ENCODE measurements around the gene DPYD. TPM values are rescaled to one million over a fixed set of nuclear protein-coding genes. Genes with fewer than 3 reads are reported as not detected.

The DPYD gene
- total RNA-seq, 2 experiments from 2014 or later = 62.9 to 63.5 TPM

GRCh38 chr1:97784661-97785060 lies 136.2 kb downstream of the DPYD start:
- H3K4me1 Mint-ChIP-seq = peaks cover 8% of the 10 kb centered on the region
- POLR2A ChIA-PET = no interaction called here
- peaks cover 2% of the 10 kb centered on the region for H3K36me3 Mint-ChIP-seq (ENCODE audit: low read depth)
- no peaks in the 10 kb centered on the region for H3K9me3 Mint-ChIP-seq
- DNase-seq = no peak
- no peaks in the 10 kb centered on the region for H3K27me3 Mint-ChIP-seq
- no peak overlapping the region for H3K27ac Mint-ChIP-seq
- no peak overlapping the region for H3K4me3 Mint-ChIP-seq
- CTCF ChIA-PET = no interaction called here

GRCh38 chr1:97783751-97784150 lies 137.1 kb downstream of the DPYD start:
- POLR2A ChIA-PET = no interaction called here
- no peak overlapping the region for H3K4me3 Mint-ChIP-seq
- H3K4me1 Mint-ChIP-seq = peaks cover 6% of the 10 kb centered on the region
- DNase-seq = no peak
- H3K9me3 Mint-ChIP-seq = no peaks in the 10 kb centered on the region
- no peaks in the 10 kb centered on the region for H3K27me3 Mint-ChIP-seq
- H3K27ac Mint-ChIP-seq = no peak overlapping the region
- CTCF ChIA-PET = no interaction called here
- peaks cover 2% of the 10 kb centered on the region for H3K36me3 Mint-ChIP-seq (ENCODE audit: low read depth)

- Mint-ChIP-seq H3K36me3 (ENCODE audit: low read depth) (peaks cover 5% of the 10 kb centered on the region), H3K9me3 (no peaks in the 10 kb centered on the region), H3K4me3 (no peak overlapping the region), H3K27ac (no peak overlapping the region), H3K4me1 (peaks cover 6% of the 10 kb centered on the region), H3K27me3 (no peaks in the 10 kb centered on the region)
- DNase-seq = no peak
- POLR2A ChIA-PET = no interaction called here
- CTCF ChIA-PET = interaction anchor here (0.9 kb wide), 1 partner anchor 27 kb away, joined by 3 read pairs; no protein-coding TSS in a partner anchor
Measured at GRCh38 chr1:97781762-97782337, 139.0 kb downstream of the DPYD start.

- Mint-ChIP-seq H3K9me3 (no peaks in the 10 kb centered on the region), H3K4me1 (peaks cover 6% of the 10 kb centered on the region), H3K4me3 (no peak overlapping the region), H3K27me3 (no peaks in the 10 kb centered on the region), H3K27ac (no peak overlapping the region), H3K36me3 (ENCODE audit: low read depth) (peaks cover 7% of the 10 kb centered on the region)
- ChIA-PET CTCF (no interaction called here), POLR2A (no interaction called here)
- no peak for DNase-seq
Measured at GRCh38 chr1:97780884-97781283, 139.9 kb downstream of the DPYD start.

GRCh38 chr1:97778718-97779117 lies 142.1 kb downstream of the DPYD start:
- no peaks in the 10 kb centered on the region for H3K27me3 Mint-ChIP-seq
- peaks cover 7% of the 10 kb centered on the region for H3K36me3 Mint-ChIP-seq (ENCODE audit: low read depth)
- ChIA-PET POLR2A (no interaction called here), CTCF (no interaction called here)
- H3K9me3 Mint-ChIP-seq = no peaks in the 10 kb centered on the region
- H3K4me1 Mint-ChIP-seq = peaks cover 6% of the 10 kb centered on the region
- H3K4me3 Mint-ChIP-seq = no peak overlapping the region
- DNase-seq = no peak
- H3K27ac Mint-ChIP-seq = no peak overlapping the region

- ChIA-PET CTCF (no interaction called here), POLR2A (no interaction called here)
- peaks cover under 1% of the 10 kb centered on the region for H3K4me1 Mint-ChIP-seq
- H3K4me3 Mint-ChIP-seq = no peak overlapping the region
- H3K36me3 Mint-ChIP-seq (ENCODE audit: low read depth) = peaks cover under 1% of the 10 kb centered on the region
- DNase-seq = no peak
- no peaks in the 10 kb centered on the region for H3K9me3 Mint-ChIP-seq
- no peak overlapping the region for H3K27ac Mint-ChIP-seq
- H3K27me3 Mint-ChIP-seq = no peaks in the 10 kb centered on the region
Measured at GRCh38 chr1:97770376-97770775, 150.5 kb downstream of the DPYD start.

GRCh38 chr1:97767381-97767780 lies 153.5 kb downstream of the DPYD start:
- POLR2A ChIA-PET = no interaction called here
- H3K27ac Mint-ChIP-seq = no peak overlapping the region
- no peaks in the 10 kb centered on the region for H3K27me3 Mint-ChIP-seq
- no peak for DNase-seq
- peaks cover 2% of the 10 kb centered on the region for H3K9me3 Mint-ChIP-seq
- peaks cover 7% of the 10 kb centered on the region for H3K4me1 Mint-ChIP-seq
- CTCF ChIA-PET = no interaction called here
- no peak overlapping the region for H3K4me3 Mint-ChIP-seq
- peaks cover 8% of the 10 kb centered on the region for H3K36me3 Mint-ChIP-seq (ENCODE audit: low read depth)

- Mint-ChIP-seq H3K4me1 (peaks cover 7% of the 10 kb centered on the region), H3K27me3 (no peaks in the 10 kb centered on the region), H3K27ac (no peak overlapping the region), H3K4me3 (no peak overlapping the region), H3K9me3 (peaks cover 13% of the 10 kb centered on the region), H3K36me3 (ENCODE audit: low read depth) (peaks cover 17% of the 10 kb centered on the region)
- POLR2A ChIA-PET = no interaction called here
- CTCF ChIA-PET = no interaction called here
- no peak for DNase-seq
Measured at GRCh38 chr1:97764991-97765390, 155.8 kb downstream of the DPYD start.

GRCh38 chr1:97761637-97762036 lies 159.2 kb downstream of the DPYD start:
- POLR2A ChIA-PET = no interaction called here
- Mint-ChIP-seq H3K27ac (no peak overlapping the region), H3K9me3 (peaks cover 13% of the 10 kb centered on the region), H3K4me1 (peaks cover 7% of the 10 kb centered on the region), H3K4me3 (no peak overlapping the region), H3K36me3 (ENCODE audit: low read depth) (peaks cover 22% of the 10 kb centered on the region), H3K27me3 (no peaks in the 10 kb centered on the region)
- CTCF ChIA-PET = no interaction called here
- DNase-seq = no peak

GRCh38 chr1:97759078-97759477 lies 161.8 kb downstream of the DPYD start:
- Mint-ChIP-seq H3K27me3 (no peaks in the 10 kb centered on the region), H3K9me3 (peaks cover 13% of the 10 kb centered on the region), H3K36me3 (ENCODE audit: low read depth) (peaks cover 18% of the 10 kb centered on the region), H3K4me3 (no peak overlapping the region), H3K27ac (no peak overlapping the region), H3K4me1 (no peaks in the 10 kb centered on the region)
- no peak for DNase-seq
- ChIA-PET POLR2A (no interaction called here), CTCF (interaction anchor here (0.8 kb wide), 1 partner anchor 292 kb away, joined by 5 read pairs; no protein-coding TSS in a partner anchor)

GRCh38 chr1:97758541-97759057 lies 162.2 kb downstream of the DPYD start:
- Mint-ChIP-seq H3K27ac (no peak overlapping the region), H3K27me3 (no peaks in the 10 kb centered on the region), H3K4me3 (no peak overlapping the region), H3K9me3 (peaks cover 13% of the 10 kb centered on the region), H3K4me1 (no peaks in the 10 kb centered on the region), H3K36me3 (ENCODE audit: low read depth) (peaks cover 18% of the 10 kb centered on the region)
- ChIA-PET CTCF (interaction anchor here (0.8 kb wide), 1 partner anchor 292 kb away, joined by 5 read pairs; no protein-coding TSS in a partner anchor), POLR2A (no interaction called here)
- DNase-seq = no peak

- H3K36me3 Mint-ChIP-seq (ENCODE audit: low read depth) = peaks cover under 1% of the 10 kb centered on the region
- H3K27ac Mint-ChIP-seq = no peak overlapping the region
- POLR2A ChIA-PET = no interaction called here
- no peaks in the 10 kb centered on the region for H3K27me3 Mint-ChIP-seq
- H3K4me1 Mint-ChIP-seq = no peaks in the 10 kb centered on the region
- H3K4me3 Mint-ChIP-seq = no peak overlapping the region
- H3K9me3 Mint-ChIP-seq = no peaks in the 10 kb centered on the region
- DNase-seq = no peak
- CTCF ChIA-PET = interaction anchor here (0.5 kb wide), 1 partner anchor 204 kb away, joined by 3 read pairs; no protein-coding TSS in a partner anchor
Measured at GRCh38 chr1:97745912-97746311, 174.9 kb downstream of the DPYD start.

- H3K27ac Mint-ChIP-seq = no peak overlapping the region
- no peak overlapping the region for H3K4me3 Mint-ChIP-seq
- H3K27me3 Mint-ChIP-seq = no peaks in the 10 kb centered on the region
- ChIA-PET CTCF (interaction anchor here (0.9 to 1.1 kb wide), 2 partner anchors 10 to 51 kb away, joined by 3 read pairs; no protein-coding TSS in a partner anchor), POLR2A (no interaction called here)
- H3K4me1 Mint-ChIP-seq = no peaks in the 10 kb centered on the region
- peaks cover 2% of the 10 kb centered on the region for H3K36me3 Mint-ChIP-seq (ENCODE audit: low read depth)
- H3K9me3 Mint-ChIP-seq = no peaks in the 10 kb centered on the region
- no peak for DNase-seq
Measured at GRCh38 chr1:97744977-97745376, 175.9 kb downstream of the DPYD start.

GRCh38 chr1:97743129-97743528 lies 177.7 kb downstream of the DPYD start:
- H3K36me3 Mint-ChIP-seq (ENCODE audit: low read depth) = peaks cover 4% of the 10 kb centered on the region
- H3K9me3 Mint-ChIP-seq = no peaks in the 10 kb centered on the region
- no peaks in the 10 kb centered on the region for H3K4me1 Mint-ChIP-seq
- H3K27me3 Mint-ChIP-seq = no peaks in the 10 kb centered on the region
- no peak overlapping the region for H3K4me3 Mint-ChIP-seq
- DNase-seq = no peak
- ChIA-PET POLR2A (no interaction called here), CTCF (no interaction called here)
- no peak overlapping the region for H3K27ac Mint-ChIP-seq

Data from activated CD4-positive, alpha-beta T cell treated with anti-CD3 and anti-CD28 coated beads, Interleukin-2, amount 10 ng/mL, durations not matched to agents 7 days and 5 days (primary cell).